ENCODE measurements around the gene WDR48.

The WDR48 gene

DNA sequence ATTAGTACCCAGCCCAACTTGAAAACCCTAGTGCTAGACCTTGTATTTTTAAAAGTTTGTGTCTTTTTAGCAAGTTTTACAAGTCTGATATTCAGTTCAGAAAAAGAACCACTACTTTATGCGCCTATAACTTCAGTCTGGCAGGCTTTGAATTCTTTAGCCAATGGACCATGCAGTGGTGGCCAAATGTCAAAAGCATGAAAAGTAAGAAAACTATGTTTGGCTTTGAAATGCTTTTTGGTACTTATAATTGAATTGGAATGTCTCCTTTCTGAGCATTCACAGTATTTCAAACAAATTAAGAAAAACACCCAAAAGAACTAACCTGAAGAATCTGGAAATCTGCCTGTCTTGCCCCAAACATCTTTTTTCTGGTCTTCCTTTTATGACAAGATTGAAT lies 12.8 kb downstream of the WDR48 start:
- ChIA-PET CTCF (no interaction called here), POLR2A (no interaction called here)
- no peak for DNase-seq (ENCODE audit: extremely low spot score)
- TF ChIP-seq L3MBTL2 (conservative IDR thresholded peaks at IDR 0.05) = no peak
- no peak for TF ChIP-seq ZNF384 (IDR thresholded peaks at IDR 0.05)
- TF ChIP-seq HDGF (IDR thresholded peaks at IDR 0.05; ENCODE audit: borderline replicate concordance) = no peak
- TF ChIP-seq FOXM1 (IDR thresholded peaks at IDR 0.05; ENCODE audit: borderline replicate concordance) = no peak
- no peak for TF ChIP-seq SUZ12 (IDR thresholded peaks at IDR 0.05)
- TF ChIP-seq NFRKB (IDR thresholded peaks at IDR 0.05) = no peak
- no peak for TF ChIP-seq SP1 (IDR thresholded peaks at IDR 0.05)
- no peak for TF ChIP-seq TARDBP (IDR thresholded peaks at IDR 0.05)
- no peak for TF ChIP-seq ARNT (IDR thresholded peaks at IDR 0.05)
- no peak for TF ChIP-seq ELF4 (IDR thresholded peaks at IDR 0.05)

DNA sequence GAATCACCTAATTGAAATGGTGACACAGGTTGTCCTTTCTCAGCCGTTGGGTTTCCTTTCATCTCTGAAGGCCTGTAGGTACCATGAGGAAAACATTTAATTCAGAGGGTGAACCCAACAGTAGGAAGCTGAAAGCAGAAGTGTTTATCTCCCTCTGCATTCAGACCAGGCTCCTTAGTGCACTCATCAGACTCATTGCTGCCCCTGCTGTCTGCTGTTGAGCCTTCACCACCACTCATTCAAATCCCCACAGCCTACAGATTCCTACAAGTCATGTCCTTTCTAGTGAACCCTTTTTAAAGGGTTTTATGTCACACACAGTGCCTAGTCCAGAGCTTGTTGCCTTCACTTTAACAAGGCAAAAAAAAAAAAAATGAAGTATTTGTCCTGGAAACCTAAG lies 13.4 kb downstream of the WDR48 start:
- ChIA-PET CTCF (interaction anchor here (0.5 kb wide), 1 partner anchor 335 kb away, joined by 3 read pairs; no protein-coding TSS in a partner anchor), POLR2A (no interaction called here)
- DNase-seq (ENCODE audit: extremely low spot score) = peak; percentile 55
- TF ChIP-seq, protein P1, sequence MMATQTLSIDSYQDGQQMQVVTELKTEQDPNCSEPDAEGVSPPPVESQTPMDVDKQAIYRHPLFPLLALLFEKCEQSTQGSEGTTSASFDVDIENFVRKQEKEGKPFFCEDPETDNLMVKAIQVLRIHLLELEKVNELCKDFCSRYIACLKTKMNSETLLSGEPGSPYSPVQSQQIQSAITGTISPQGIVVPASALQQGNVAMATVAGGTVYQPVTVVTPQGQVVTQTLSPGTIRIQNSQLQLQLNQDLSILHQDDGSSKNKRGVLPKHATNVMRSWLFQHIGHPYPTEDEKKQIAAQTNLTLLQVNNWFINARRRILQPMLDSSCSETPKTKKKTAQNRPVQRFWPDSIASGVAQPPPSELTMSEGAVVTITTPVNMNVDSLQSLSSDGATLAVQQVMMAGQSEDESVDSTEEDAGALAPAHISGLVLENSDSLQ (IDR thresholded peaks at IDR 0.05) = no peak
- TF ChIP-seq TARDBP (IDR thresholded peaks at IDR 0.05) (no peak), FOXA1 (IDR thresholded peaks at IDR 0.05) (no peak), SUZ12 (IDR thresholded peaks at IDR 0.05) (no peak), FOXK2 (IDR thresholded peaks at IDR 0.05) (no peak), NFRKB (IDR thresholded peaks at IDR 0.05) (no peak)

DNA sequence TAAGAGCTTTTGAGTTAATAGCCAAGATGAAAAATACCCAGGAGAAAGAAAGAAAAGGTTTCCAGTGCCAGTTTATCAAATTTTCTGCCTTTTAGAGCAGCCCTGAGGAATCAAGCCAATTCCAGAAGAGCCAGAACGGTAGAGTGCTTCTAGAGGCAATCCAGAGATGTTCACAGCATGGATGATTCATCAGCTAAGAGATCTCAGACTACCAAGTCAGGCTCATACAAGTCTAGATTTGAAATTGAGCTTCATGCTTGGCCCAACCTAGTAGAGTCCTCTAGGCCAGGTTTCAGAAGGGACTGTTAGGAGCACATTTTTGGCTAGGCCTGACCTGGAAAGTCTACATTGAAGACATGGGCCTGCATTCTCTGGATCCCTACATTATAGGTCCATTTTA lies 15.5 kb downstream of the WDR48 start:
- no peak for DNase-seq (ENCODE audit: extremely low spot score)
- TF ChIP-seq TARDBP (IDR thresholded peaks at IDR 0.05) = no peak
- no peak for TF ChIP-seq NFRKB (IDR thresholded peaks at IDR 0.05)
- no peak for TF ChIP-seq LEF1 (IDR thresholded peaks at IDR 0.05; ENCODE audit: borderline replicate concordance)
- TF ChIP-seq, protein P1 (IDR thresholded peaks at IDR 0.05) = no peak
- TF ChIP-seq SP1 (IDR thresholded peaks at IDR 0.05) = no peak
- TF ChIP-seq FOXA1 (IDR thresholded peaks at IDR 0.05) = no peak
- TF ChIP-seq ZNF384 (IDR thresholded peaks at IDR 0.05) = no peak
- TF ChIP-seq BHLHE40 (IDR thresholded peaks at IDR 0.05; ENCODE audit: borderline replicate concordance) = no peak
- TF ChIP-seq ARNT (IDR thresholded peaks at IDR 0.05) = no peak
- no peak for TF ChIP-seq L3MBTL2 (conservative IDR thresholded peaks at IDR 0.05)
- no peak for TF ChIP-seq ELF4 (IDR thresholded peaks at IDR 0.05)
- ChIA-PET CTCF (no interaction called here), POLR2A (interaction anchor here (1.3 kb wide), 1 partner anchor 40 kb away, joined by 4 read pairs; the partner anchor contains the start of genes GORASP1 and TTC21A)

DNA sequence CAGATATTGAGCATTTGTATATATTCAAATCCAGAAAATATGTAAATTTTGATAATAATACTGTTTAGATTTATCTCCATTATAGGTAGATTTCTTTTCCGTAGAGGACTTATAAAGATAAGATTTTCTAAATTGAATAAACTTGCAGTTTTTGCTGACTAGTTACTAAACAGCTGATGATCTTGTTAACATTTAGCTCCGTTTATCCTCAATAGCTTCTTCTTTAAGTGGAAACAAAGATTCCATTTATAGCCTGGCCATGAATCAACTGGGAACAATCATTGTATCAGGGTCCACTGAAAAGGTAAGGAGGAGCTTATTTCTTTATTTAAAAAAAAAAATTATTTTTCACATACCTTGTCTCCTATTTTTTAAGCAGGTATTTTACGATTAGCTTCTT lies 16.7 kb downstream of the WDR48 start:
- TF ChIP-seq LEF1 (IDR thresholded peaks at IDR 0.05; ENCODE audit: borderline replicate concordance) = no peak
- TF ChIP-seq ZNF384 (IDR thresholded peaks at IDR 0.05) = no peak
- TF ChIP-seq TARDBP (IDR thresholded peaks at IDR 0.05) = no peak
- TF ChIP-seq FOXK2 (IDR thresholded peaks at IDR 0.05) = no peak
- CTCF ChIA-PET = interaction anchor here (0.7 kb wide), 1 partner anchor 59 kb away, joined by 3 read pairs; no protein-coding TSS in a partner anchor
- DNase-seq (ENCODE audit: extremely low spot score) = no peak
- POLR2A ChIA-PET = no interaction called here

DNA sequence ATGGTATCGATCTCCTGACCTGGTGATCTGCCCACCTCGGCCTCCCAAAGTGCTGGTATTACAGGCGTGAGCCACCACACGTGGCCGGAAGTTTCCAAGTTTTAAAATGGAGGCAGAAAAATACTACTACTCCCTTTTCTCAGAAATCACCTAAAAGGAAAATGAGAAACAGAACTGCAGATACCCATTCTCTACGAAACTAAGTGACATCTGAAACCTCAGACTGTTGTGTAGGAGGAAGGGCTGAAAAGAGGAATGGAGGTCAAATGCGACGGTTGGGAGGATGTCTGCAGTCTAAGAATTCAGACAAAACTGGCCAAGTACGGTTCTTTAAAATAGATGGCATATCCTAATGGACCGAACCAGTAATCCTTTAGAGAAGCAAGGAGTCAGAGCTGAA lies 24.1 kb downstream of the WDR48 start:
- TF ChIP-seq CTBP1 (IDR thresholded peaks at IDR 0.05; ENCODE audit: borderline replicate concordance) = no peak
- CTCF ChIA-PET = no interaction called here
- DNase-seq (ENCODE audit: extremely low spot score) = no peak
- POLR2A ChIA-PET = no interaction called here

DNA sequence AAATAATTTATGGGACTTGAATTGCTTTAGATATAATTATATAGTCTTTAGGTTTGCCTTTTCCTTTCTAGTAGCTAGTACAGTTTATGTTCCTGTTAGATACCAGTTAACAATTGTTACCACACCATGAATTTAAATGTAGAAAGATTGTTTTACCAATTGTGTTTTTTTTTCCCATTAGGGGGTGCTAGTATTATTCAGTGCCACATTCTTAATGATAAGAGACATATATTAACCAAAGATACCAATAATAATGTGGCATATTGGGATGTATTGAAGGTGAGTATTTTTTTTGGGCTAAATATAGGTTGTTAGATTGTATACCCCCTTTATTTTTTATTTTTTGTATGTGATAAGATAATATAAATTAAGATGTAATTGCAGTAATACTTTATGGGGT lies 27.7 kb downstream of the WDR48 start:
- no peak for DNase-seq (ENCODE audit: extremely low spot score)
- CTCF ChIA-PET = no interaction called here
- POLR2A ChIA-PET = no interaction called here
- TF ChIP-seq LEF1 (IDR thresholded peaks at IDR 0.05; ENCODE audit: borderline replicate concordance) = no peak
- no peak for TF ChIP-seq SP1 (IDR thresholded peaks at IDR 0.05)
- TF ChIP-seq SUZ12 (IDR thresholded peaks at IDR 0.05) = no peak
- no peak for TF ChIP-seq FOXA1 (IDR thresholded peaks at IDR 0.05)
- no peak for TF ChIP-seq ZNF384 (IDR thresholded peaks at IDR 0.05)
- TF ChIP-seq L3MBTL2 (conservative IDR thresholded peaks at IDR 0.05) = no peak
- no peak for TF ChIP-seq FOXM1 (IDR thresholded peaks at IDR 0.05; ENCODE audit: borderline replicate concordance)
- TF ChIP-seq CTBP1 (IDR thresholded peaks at IDR 0.05; ENCODE audit: borderline replicate concordance) = no peak
- no peak for TF ChIP-seq ARNT (IDR thresholded peaks at IDR 0.05)
- TF ChIP-seq, protein P1 (IDR thresholded peaks at IDR 0.05) = no peak
- TF ChIP-seq BHLHE40 (IDR thresholded peaks at IDR 0.05; ENCODE audit: borderline replicate concordance) = no peak
- TF ChIP-seq ELF4 (IDR thresholded peaks at IDR 0.05) = no peak
- no peak for TF ChIP-seq NFRKB (IDR thresholded peaks at IDR 0.05)
- no peak for TF ChIP-seq FOXK2 (IDR thresholded peaks at IDR 0.05)
- no peak for TF ChIP-seq TARDBP (IDR thresholded peaks at IDR 0.05)
- TF ChIP-seq HDGF (IDR thresholded peaks at IDR 0.05; ENCODE audit: borderline replicate concordance) = no peak

DNA sequence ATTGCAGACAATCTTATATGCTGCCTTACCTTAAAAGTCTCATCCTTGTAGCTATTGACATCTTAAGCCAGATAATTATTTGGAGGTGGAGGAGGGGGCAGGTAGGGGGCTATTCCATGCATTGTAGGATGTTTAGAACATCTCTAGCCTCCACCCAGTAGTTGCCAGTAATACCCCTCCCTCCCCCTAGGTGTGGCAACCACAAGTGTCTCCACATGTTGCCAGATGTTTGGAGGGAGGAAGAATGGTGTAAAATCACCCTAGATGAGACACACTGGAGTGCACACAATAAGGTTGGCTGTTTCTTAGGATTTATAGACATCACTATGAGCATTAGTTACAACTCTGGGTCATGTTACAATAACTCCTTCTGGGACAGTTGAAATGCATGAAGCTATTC lies 28.2 kb downstream of the WDR48 start:
- ChIA-PET POLR2A (no interaction called here), CTCF (no interaction called here)
- DNase-seq (ENCODE audit: extremely low spot score) = no peak
- TF ChIP-seq HDGF (IDR thresholded peaks at IDR 0.05; ENCODE audit: borderline replicate concordance) = no peak
- no peak for TF ChIP-seq ELF4 (IDR thresholded peaks at IDR 0.05)
- TF ChIP-seq NFRKB (IDR thresholded peaks at IDR 0.05) = no peak
- no peak for TF ChIP-seq FOXK2 (IDR thresholded peaks at IDR 0.05)
- TF ChIP-seq FOXM1 (IDR thresholded peaks at IDR 0.05; ENCODE audit: borderline replicate concordance) = no peak
- no peak for TF ChIP-seq CTBP1 (IDR thresholded peaks at IDR 0.05; ENCODE audit: borderline replicate concordance)
- TF ChIP-seq, protein P1 (IDR thresholded peaks at IDR 0.05) = no peak
- TF ChIP-seq BHLHE40 (IDR thresholded peaks at IDR 0.05; ENCODE audit: borderline replicate concordance) = no peak
- TF ChIP-seq FOXA1 (IDR thresholded peaks at IDR 0.05) = no peak
- TF ChIP-seq SUZ12 (IDR thresholded peaks at IDR 0.05) = no peak
- TF ChIP-seq LEF1 (IDR thresholded peaks at IDR 0.05; ENCODE audit: borderline replicate concordance) = no peak
- no peak for TF ChIP-seq ZNF384 (IDR thresholded peaks at IDR 0.05)
- TF ChIP-seq SP1 (IDR thresholded peaks at IDR 0.05) = no peak
- TF ChIP-seq TARDBP (IDR thresholded peaks at IDR 0.05) = no peak
- no peak for TF ChIP-seq ARNT (IDR thresholded peaks at IDR 0.05)
- TF ChIP-seq L3MBTL2 (conservative IDR thresholded peaks at IDR 0.05) = no peak
